Neural cell (in vitro differentiated cells): ENCODE measurements around the gene MIA2. TPM values are rescaled to one million over a fixed set of nuclear protein-coding genes. Genes with fewer than 3 reads are reported as not detected.

Source experiments
- H2AFZ ChIP-seq: fragments of 200-600, 300-800 bp; sonication (generic), shearing (Covaris generic); 2 replicates; pipeline ENCODE4 v1.6.0; 2014; ENCODE audit warnings: low read depth, mild to moderate bottlenecking, antibody characterized with exemption, low read length, moderate library complexity
- H3F3A ChIP-seq: fragments of 200-600 bp; shearing (Covaris generic); 2 replicates; pipeline ENCODE4 v1.6.1; 2016; ENCODE audit warnings: mild to moderate bottlenecking, moderate library complexity, mixed read lengths, antibody characterized with exemption, low read length; ENCODE audit not compliant: insufficient read depth, poor library complexity, severe bottlenecking
- H3K27ac ChIP-seq: fragments of 200-600, 300-800 bp; sonication (generic), shearing (Covaris generic); 2 replicates; pipeline ENCODE4 v1.5.1; 2014; ENCODE audit warnings: mild to moderate bottlenecking, low read length, moderate library complexity
- H3K27me3 ChIP-seq: fragments of 300-800, 200-600 bp; sonication (generic), shearing (Covaris generic); 2 replicates; pipeline ENCODE4 v1.6.0; 2014; ENCODE audit warnings: mild to moderate bottlenecking, low read depth, low read length, moderate library complexity; ENCODE audit not compliant: insufficient read depth
- H3K36me3 ChIP-seq: fragments of 300-800, 200-600 bp; sonication (generic), shearing (Covaris generic); 2 replicates; pipeline ENCODE4 v1.5.1; 2014; ENCODE audit warnings: mild to moderate bottlenecking, antibody characterized with exemption, low read length, moderate library complexity; ENCODE audit not compliant: insufficient read depth
- H3K4me2 ChIP-seq: fragments of 300-800, 200-600 bp; sonication (generic), shearing (Covaris generic); 2 replicates; pipeline ENCODE4 v1.6.0; 2014; ENCODE audit warnings: mild to moderate bottlenecking, low read length
- H3K4me3 ChIP-seq: fragments of 300-800, 200-600 bp; sonication (generic), shearing (Covaris generic); 2 replicates; pipeline ENCODE4 v1.5.1; 2014; ENCODE audit warnings: mild to moderate bottlenecking, low read length, moderate library complexity
- H3K79me2 ChIP-seq: fragments of 200-600 bp; shearing (Covaris generic); replicated peaks from 2 replicates; pipeline ENCODE4 v1.6.0; 2014; ENCODE audit warnings: mild to moderate bottlenecking, low read length, moderate library complexity; ENCODE audit not compliant: insufficient read depth
- H3K9ac ChIP-seq: fragments of 300-800, 200-600 bp; sonication (generic), shearing (Covaris generic); 2 replicates; pipeline ENCODE4 v1.6.1; 2016; ENCODE audit warnings: mild to moderate bottlenecking, low read length, mixed read lengths
- H3K9me2 ChIP-seq: fragments of 200-600 bp; shearing (Covaris generic); 2 replicates; pipeline ENCODE4 v1.6.1; 2016; ENCODE audit warnings: mild to moderate bottlenecking, low read length, mixed read lengths; ENCODE audit not compliant: insufficient read depth
- H3K9me3 ChIP-seq: fragments of 200-600, 300-800 bp; sonication (generic), shearing (Covaris generic); 2 replicates; pipeline ENCODE4 v1.6.1; 2016; ENCODE audit warnings: mild to moderate bottlenecking, mixed run types, low read length, moderate library complexity, mixed read lengths
- H4K20me1 ChIP-seq: fragments of 200-600 bp; shearing (Covaris generic); 2 replicates; pipeline ENCODE4 v1.6.1; 2016; ENCODE audit warnings: mild to moderate bottlenecking, mixed run types; ENCODE audit not compliant: insufficient read depth
- EP300 ChIP-seq: fragments of 450-650 bp; conservative IDR thresholded peaks from 2 replicates; pipeline ENCODE4 v1.6.1; 2014; ENCODE audit warnings: antibody characterized with exemption, mild to moderate bottlenecking, moderate library complexity; ENCODE audit not compliant: poor library complexity, severe bottlenecking
- EZH2 ChIP-seq: fragments of 200-600, 300-800 bp; shearing (Covaris generic), sonication (generic); IDR thresholded peaks from 2 replicates; pipeline ENCODE4 v1.6.1; 2014; ENCODE audit warnings: antibody characterized with exemption, low read length, borderline replicate concordance, mild to moderate bottlenecking; ENCODE audit not compliant: insufficient read depth, poor library complexity, severe bottlenecking
- MXI1 ChIP-seq: fragments of 450-650 bp; conservative IDR thresholded peaks from 2 replicates; pipeline ENCODE4 v1.6.1; 2014; ENCODE audit warnings: antibody characterized with exemption, mild to moderate bottlenecking; ENCODE audit not compliant: poor library complexity, severe bottlenecking
- POLR2AphosphoS5 ChIP-seq: IDR thresholded peaks from 2 replicates; pipeline ENCODE4 v1.6.1; 2012
- RAD21 ChIP-seq: fragments of 450-650 bp; conservative IDR thresholded peaks from 2 replicates; pipeline ENCODE4 v1.6.1; 2014; ENCODE audit warnings: antibody characterized with exemption, mild to moderate bottlenecking, moderate library complexity
- SMC3 ChIP-seq: fragments of 450-650 bp; conservative IDR thresholded peaks from 2 replicates; pipeline ENCODE4 v1.6.1; 2014; ENCODE audit warnings: antibody characterized with exemption, mild to moderate bottlenecking, moderate library complexity; ENCODE audit not compliant: poor library complexity
- TAF1 ChIP-seq: IDR thresholded peaks from 2 replicates; pipeline ENCODE4 v1.6.1; 2012; ENCODE audit warnings: low read depth
- polyA plus RNA-seq: library from polyadenylated mRNA; depleted of rRNA; stranded (reverse); fragments of >200 nt; gene quantifications from 2 replicates; pipeline ENCODE4 v1.2.3, GENCODE V29; 2014
- TF ChIP-seq, protein P1 (sequence below): IDR thresholded peaks from 2 replicates; pipeline ENCODE4 v1.6.1; 2012; ENCODE audit warnings: borderline replicate concordance
- TF ChIP-seq, protein P2 (sequence below): fragments of 450-650 bp; IDR thresholded peaks from 2 replicates; pipeline ENCODE4 v1.5.1; 2014; ENCODE audit warnings: antibody characterized with exemption, mild to moderate bottlenecking, moderate library complexity; ENCODE audit not compliant: poor library complexity, severe bottlenecking

MIA2 gene
- polyA plus RNA-seq, 1 donor from 2014 or later = 17.7 TPM

DNA sequence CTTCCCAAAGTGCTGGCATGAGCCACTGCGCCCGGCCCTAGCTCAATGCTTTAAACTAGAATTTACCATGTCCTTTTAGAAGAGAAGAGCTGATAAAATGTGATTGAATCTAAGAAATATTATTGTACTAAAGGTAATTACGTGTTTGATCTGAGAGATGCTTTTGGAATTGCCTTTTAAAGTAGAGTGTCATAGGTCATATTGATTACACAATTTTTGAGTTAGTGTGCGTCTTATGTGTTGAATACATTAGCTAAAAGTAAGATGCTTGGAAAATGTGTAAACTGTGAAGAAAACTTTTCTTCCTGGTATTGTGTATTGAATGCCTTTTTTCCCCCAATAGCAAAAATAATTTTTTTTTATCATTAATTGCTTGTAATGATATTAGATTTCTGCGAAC, 41.7 kb downstream of the MIA2 start:
- H3K9ac ChIP-seq = no peak overlapping the region
- no peaks in the 10 kb centered on the region for H3F3A ChIP-seq
- H3K79me2 ChIP-seq = peaks cover 23% of the 10 kb centered on the region
- no peak overlapping the region for H3K4me2 ChIP-seq
- no peaks in the 10 kb centered on the region for H3K9me2 ChIP-seq
- TF ChIP-seq, protein P1, sequence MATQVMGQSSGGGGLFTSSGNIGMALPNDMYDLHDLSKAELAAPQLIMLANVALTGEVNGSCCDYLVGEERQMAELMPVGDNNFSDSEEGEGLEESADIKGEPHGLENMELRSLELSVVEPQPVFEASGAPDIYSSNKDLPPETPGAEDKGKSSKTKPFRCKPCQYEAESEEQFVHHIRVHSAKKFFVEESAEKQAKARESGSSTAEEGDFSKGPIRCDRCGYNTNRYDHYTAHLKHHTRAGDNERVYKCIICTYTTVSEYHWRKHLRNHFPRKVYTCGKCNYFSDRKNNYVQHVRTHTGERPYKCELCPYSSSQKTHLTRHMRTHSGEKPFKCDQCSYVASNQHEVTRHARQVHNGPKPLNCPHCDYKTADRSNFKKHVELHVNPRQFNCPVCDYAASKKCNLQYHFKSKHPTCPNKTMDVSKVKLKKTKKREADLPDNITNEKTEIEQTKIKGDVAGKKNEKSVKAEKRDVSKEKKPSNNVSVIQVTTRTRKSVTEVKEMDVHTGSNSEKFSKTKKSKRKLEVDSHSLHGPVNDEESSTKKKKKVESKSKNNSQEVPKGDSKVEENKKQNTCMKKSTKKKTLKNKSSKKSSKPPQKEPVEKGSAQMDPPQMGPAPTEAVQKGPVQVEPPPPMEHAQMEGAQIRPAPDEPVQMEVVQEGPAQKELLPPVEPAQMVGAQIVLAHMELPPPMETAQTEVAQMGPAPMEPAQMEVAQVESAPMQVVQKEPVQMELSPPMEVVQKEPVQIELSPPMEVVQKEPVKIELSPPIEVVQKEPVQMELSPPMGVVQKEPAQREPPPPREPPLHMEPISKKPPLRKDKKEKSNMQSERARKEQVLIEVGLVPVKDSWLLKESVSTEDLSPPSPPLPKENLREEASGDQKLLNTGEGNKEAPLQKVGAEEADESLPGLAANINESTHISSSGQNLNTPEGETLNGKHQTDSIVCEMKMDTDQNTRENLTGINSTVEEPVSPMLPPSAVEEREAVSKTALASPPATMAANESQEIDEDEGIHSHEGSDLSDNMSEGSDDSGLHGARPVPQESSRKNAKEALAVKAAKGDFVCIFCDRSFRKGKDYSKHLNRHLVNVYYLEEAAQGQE = no peak
- no peak for TF ChIP-seq MXI1
- no peak for TF ChIP-seq SMC3
- no peak for TF ChIP-seq EP300
- TF ChIP-seq POLR2AphosphoS5 = no peak
- no peak for TF ChIP-seq RAD21
- no peak for TF ChIP-seq EZH2
- TF ChIP-seq, protein P2, sequence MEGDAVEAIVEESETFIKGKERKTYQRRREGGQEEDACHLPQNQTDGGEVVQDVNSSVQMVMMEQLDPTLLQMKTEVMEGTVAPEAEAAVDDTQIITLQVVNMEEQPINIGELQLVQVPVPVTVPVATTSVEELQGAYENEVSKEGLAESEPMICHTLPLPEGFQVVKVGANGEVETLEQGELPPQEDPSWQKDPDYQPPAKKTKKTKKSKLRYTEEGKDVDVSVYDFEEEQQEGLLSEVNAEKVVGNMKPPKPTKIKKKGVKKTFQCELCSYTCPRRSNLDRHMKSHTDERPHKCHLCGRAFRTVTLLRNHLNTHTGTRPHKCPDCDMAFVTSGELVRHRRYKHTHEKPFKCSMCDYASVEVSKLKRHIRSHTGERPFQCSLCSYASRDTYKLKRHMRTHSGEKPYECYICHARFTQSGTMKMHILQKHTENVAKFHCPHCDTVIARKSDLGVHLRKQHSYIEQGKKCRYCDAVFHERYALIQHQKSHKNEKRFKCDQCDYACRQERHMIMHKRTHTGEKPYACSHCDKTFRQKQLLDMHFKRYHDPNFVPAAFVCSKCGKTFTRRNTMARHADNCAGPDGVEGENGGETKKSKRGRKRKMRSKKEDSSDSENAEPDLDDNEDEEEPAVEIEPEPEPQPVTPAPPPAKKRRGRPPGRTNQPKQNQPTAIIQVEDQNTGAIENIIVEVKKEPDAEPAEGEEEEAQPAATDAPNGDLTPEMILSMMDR = no peak
- TF ChIP-seq TAF1 = no peak
- H3K4me3 ChIP-seq = no peak overlapping the region
- H3K36me3 ChIP-seq = no peaks in the 10 kb centered on the region
- no peaks in the 10 kb centered on the region for H3K9me3 ChIP-seq
- H3K27ac ChIP-seq = no peak overlapping the region
- H2AFZ ChIP-seq = no peak overlapping the region
- H3K27me3 ChIP-seq = no peaks in the 10 kb centered on the region
- H4K20me1 ChIP-seq = no peaks in the 10 kb centered on the region

DNA sequence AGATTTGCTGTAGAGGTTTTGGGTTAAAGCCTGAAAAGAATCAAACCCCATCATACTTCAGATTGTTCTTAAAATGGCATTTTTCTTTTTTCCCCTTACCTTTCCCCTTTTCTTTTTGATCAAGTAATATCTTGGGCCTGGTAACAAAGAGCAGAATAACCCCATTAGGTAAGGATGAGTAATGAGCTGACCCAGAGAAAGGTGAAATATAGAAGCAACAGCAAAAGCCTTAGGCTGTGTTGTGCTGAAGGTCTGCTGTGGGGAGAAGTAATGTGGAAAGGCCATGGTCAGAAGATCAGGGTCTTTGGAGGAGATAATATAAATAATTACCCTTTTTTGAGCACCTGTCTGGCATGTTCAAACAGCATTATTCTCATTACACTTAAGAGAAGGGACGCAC, 42.3 kb downstream of the MIA2 start:
- Histone ChIP-seq H3K79me2 (peaks cover 20% of the 10 kb centered on the region), H3K27me3 (no peaks in the 10 kb centered on the region), H3K9me3 (no peaks in the 10 kb centered on the region), H2AFZ (no peak overlapping the region), H3K36me3 (no peaks in the 10 kb centered on the region), H3K27ac (no peak overlapping the region), H3F3A (no peaks in the 10 kb centered on the region), H4K20me1 (no peaks in the 10 kb centered on the region), H3K9me2 (no peaks in the 10 kb centered on the region), H3K9ac (no peak overlapping the region), H3K4me2 (no peak overlapping the region), H3K4me3 (no peak overlapping the region)
- no peak for TF ChIP-seq RAD21
- TF ChIP-seq, protein P2 = no peak
- TF ChIP-seq POLR2AphosphoS5 = no peak
- TF ChIP-seq, protein P1 = no peak
- no peak for TF ChIP-seq MXI1
- TF ChIP-seq EZH2 = no peak
- TF ChIP-seq TAF1 = no peak
- TF ChIP-seq EP300 = no peak
- TF ChIP-seq SMC3 = no peak
